ENCODE data around the gene MPO. TPM values are rescaled to one million over a fixed set of nuclear protein-coding genes. Genes with fewer than 3 reads are reported as not detected.

The MPO gene
- total RNA-seq = 0.17 TPM in 1 of 2 replicates, not detected in the other

- DNase-seq (ENCODE audit: low read depth) = no peak
Measured at GRCh38 chr17:58280480-58281217, at the start of gene MPO. Gene MPO, minus strand, starts transcription at chr17:58280935. Its CDS starts 177 bp downstream, at chr17:58280758.

GRCh38 chr17:58329810-58330537 is 49.2 kb upstream of the MPO start:
- no peak for DNase-seq (ENCODE audit: low read depth)

GRCh38 chr17:58329035-58329809 is 48.5 kb upstream of the MPO start:
- DNase-seq (ENCODE audit: low read depth) = no peak

GRCh38 chr17:58328195-58329034 is 47.7 kb upstream of the MPO start, which contains the start of gene TSPOAP1:
Gene TSPOAP1, minus strand, starts transcription at chr17:58328795. Its CDS starts 875 bp downstream, at chr17:58327920.
- DNase-seq (ENCODE audit: low read depth) = no peak

- DNase-seq (ENCODE audit: low read depth) = no peak
Measured at GRCh38 chr17:58327363-58328194, 46.8 kb upstream of the MPO start.

GRCh38 chr17:58326609-58327362 is 46.1 kb upstream of the MPO start:
- no peak for DNase-seq (ENCODE audit: low read depth)

GRCh38 chr17:58325976-58326468 is 45.3 kb upstream of the MPO start:
- no peak for DNase-seq (ENCODE audit: low read depth)

GRCh38 chr17:58325289-58325726 is 44.6 kb upstream of the MPO start:
- DNase-seq (ENCODE audit: low read depth) = no peak

GRCh38 chr17:58324409-58325288 is 43.9 kb upstream of the MPO start:
- DNase-seq (ENCODE audit: low read depth) = no peak

GRCh38 chr17:58324056-58324408 is 43.3 kb upstream of the MPO start:
- no peak for DNase-seq (ENCODE audit: low read depth)

- no peak for DNase-seq (ENCODE audit: low read depth)
Measured at GRCh38 chr17:58323366-58324055, 42.8 kb upstream of the MPO start.

GRCh38 chr17:58322581-58323185 is 41.9 kb upstream of the MPO start:
- no peak for DNase-seq (ENCODE audit: low read depth)

GRCh38 chr17:58321571-58322525 is 41.1 kb upstream of the MPO start:
- no peak for DNase-seq (ENCODE audit: low read depth)

GRCh38 chr17:58320570-58321323 is 40.0 kb upstream of the MPO start:
- no peak for DNase-seq (ENCODE audit: low read depth)

- no peak for DNase-seq (ENCODE audit: low read depth)
Measured at GRCh38 chr17:58320163-58320558, 39.4 kb upstream of the MPO start.
